ENCODE data around the gene ST6GALNAC5.

Gene ST6GALNAC5

GRCh38 chr1:77056525-77056924 lies 189.2 kb downstream of the ST6GALNAC5 start:
- no peak for DNase-seq

- DNase-seq, result no peak
Observed at GRCh38 chr1:77057994-77058585, 190.8 kb downstream of the ST6GALNAC5 start.

GRCh38 chr1:77060000-77060399 lies 192.7 kb downstream of the ST6GALNAC5 start:
- DNase-seq, result no peak

- DNase-seq, result no peak
Observed at GRCh38 chr1:77061162-77061561, 193.9 kb downstream of the ST6GALNAC5 start.

- no peak for DNase-seq
Observed at GRCh38 chr1:77063118-77063517, 195.8 kb downstream of the ST6GALNAC5 start.

- DNase-seq, result no peak
Observed at GRCh38 chr1:77064246-77064645, 197.0 kb downstream of the ST6GALNAC5 start.

GRCh38 chr1:77065693-77066342 lies 198.5 kb downstream of the ST6GALNAC5 start:
- DNase-seq, result no peak

GRCh38 chr1:77068013-77068412 lies 200.7 kb downstream of the ST6GALNAC5 start:
- DNase-seq, result no peak

GRCh38 chr1:77076759-77077158 lies 209.5 kb downstream of the ST6GALNAC5 start:
- DNase-seq, result no peak

- DNase-seq, result no peak
Observed at GRCh38 chr1:77081834-77082233, 214.6 kb downstream of the ST6GALNAC5 start.

- no peak for DNase-seq
Observed at GRCh38 chr1:77084457-77084856, 217.2 kb downstream of the ST6GALNAC5 start.

GRCh38 chr1:77085109-77085508 lies 217.8 kb downstream of the ST6GALNAC5 start:
- no peak for DNase-seq

- DNase-seq, result no peak
Observed at GRCh38 chr1:77089756-77090155, 222.5 kb downstream of the ST6GALNAC5 start.

- no peak for DNase-seq
Observed at GRCh38 chr1:77095236-77095635, 228.0 kb downstream of the ST6GALNAC5 start.

- no peak for DNase-seq
Observed at GRCh38 chr1:77096496-77097255, 229.4 kb downstream of the ST6GALNAC5 start.

GRCh38 chr1:77100875-77101274 lies 233.6 kb downstream of the ST6GALNAC5 start:
- DNase-seq, result no peak

- DNase-seq, result no peak
Observed at GRCh38 chr1:77103486-77103885, 236.2 kb downstream of the ST6GALNAC5 start.

- no peak for DNase-seq
Observed at GRCh38 chr1:77104672-77105071, 237.4 kb downstream of the ST6GALNAC5 start.
